RWPE1 (cell line): ENCODE data around the gene CACYBP.

Experiments
- CTCF ChIA-PET: fragments of 350-600 bp; sonication (Branson Sonifier 250); formaldehyde crosslinking; extraction: SDS; loops from one replicate; lab custom pipeline; 2021; lab: Yijun Ruan, JAX
- POLR2A ChIA-PET: fragments of 400-600 bp; formaldehyde crosslinking; extraction: SDS; loops from one replicate; lab custom pipeline; 2020; ENCODE audit warnings: antibody characterized with exemption; ENCODE audit not compliant: low non-redundant PET; lab: Yijun Ruan, JAX
- DNase-seq: peaks from one replicate; pipeline ENCODE4 v3.0.0; 2012; ENCODE audit warnings: low spot score
- H3K27ac ChIP-seq: fragments of 450-650 bp; 2 replicates; pipeline ENCODE4 v1.5.1; 2017
- CTCF ChIP-seq: fragments of 450-650 bp; conservative IDR thresholded peaks from 2 replicates; pipeline ENCODE4 v1.5.1; 2017; ENCODE audit warnings: low read depth, mild to moderate bottlenecking

The CACYBP gene

GRCh38 chr1:174964972-174965361, 34.8 kb upstream of the CACYBP start:
- TF ChIP-seq CTCF, result no peak
- ChIA-PET CTCF (no interaction called here), POLR2A (interaction anchor here (0.8 kb wide), 1 partner anchor 48 kb away, joined by 4 read pairs; no protein-coding TSS in a partner anchor)
- no peak for DNase-seq
- H3K27ac ChIP-seq, result no peak overlapping the region

- CTCF ChIA-PET, result interaction anchor here (0.6 to 1.2 kb wide), 2 partner anchors 18 to 149 kb away, joined by 3 read pairs; no protein-coding TSS in a partner anchor
- DNase-seq, result no peak
- TF ChIP-seq CTCF, result no peak
- POLR2A ChIA-PET, result interaction anchor here (0.8 kb wide), 1 partner anchor 47 kb away, joined by 4 read pairs; no protein-coding TSS in a partner anchor
- no peak overlapping the region for H3K27ac ChIP-seq
Observed at GRCh38 chr1:174965362-174966007, 34.3 kb upstream of the CACYBP start.

DNA sequence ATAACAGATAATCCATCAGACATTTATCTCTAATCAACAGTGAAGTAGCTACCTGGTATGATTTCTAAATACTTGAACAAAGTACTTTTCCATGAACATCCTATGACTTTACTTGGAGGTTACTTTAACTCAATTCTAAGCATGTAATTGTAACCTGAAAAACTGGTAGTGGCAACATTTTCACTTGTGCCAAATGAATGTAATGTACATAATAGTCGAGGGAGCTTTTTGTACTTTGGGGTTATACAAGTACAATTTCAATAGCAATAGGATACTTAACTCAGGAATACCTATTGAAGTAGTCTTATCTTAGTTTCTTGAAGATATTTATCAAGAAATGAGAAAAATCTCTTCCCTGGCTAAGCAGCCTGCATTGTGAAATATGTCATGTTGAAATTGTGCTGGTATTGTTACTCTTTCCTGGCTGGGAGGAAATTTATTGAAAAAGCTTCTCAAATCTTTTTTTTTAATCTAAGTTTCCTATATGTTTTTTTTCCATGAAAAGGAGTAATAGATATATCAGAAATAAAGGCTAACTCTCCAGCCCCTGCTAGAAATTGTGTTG, 33.7 kb upstream of the CACYBP start:
- DNase-seq, result no peak
- POLR2A ChIA-PET, result interaction anchor here (0.8 kb wide), 1 partner anchor 47 kb away, joined by 4 read pairs; no protein-coding TSS in a partner anchor
- no peak overlapping the region for H3K27ac ChIP-seq
- CTCF ChIA-PET, result interaction anchor here (0.6 to 1.2 kb wide), 2 partner anchors 17 to 150 kb away, joined by 3 read pairs; no protein-coding TSS in a partner anchor
- TF ChIP-seq CTCF, result no peak

GRCh38 chr1:174967845-174968705, 31.7 kb upstream of the CACYBP start:
- ChIA-PET POLR2A (no interaction called here), CTCF (no interaction called here)
- no peak for TF ChIP-seq CTCF
- no peak overlapping the region for H3K27ac ChIP-seq
- no peak for DNase-seq

DNA sequence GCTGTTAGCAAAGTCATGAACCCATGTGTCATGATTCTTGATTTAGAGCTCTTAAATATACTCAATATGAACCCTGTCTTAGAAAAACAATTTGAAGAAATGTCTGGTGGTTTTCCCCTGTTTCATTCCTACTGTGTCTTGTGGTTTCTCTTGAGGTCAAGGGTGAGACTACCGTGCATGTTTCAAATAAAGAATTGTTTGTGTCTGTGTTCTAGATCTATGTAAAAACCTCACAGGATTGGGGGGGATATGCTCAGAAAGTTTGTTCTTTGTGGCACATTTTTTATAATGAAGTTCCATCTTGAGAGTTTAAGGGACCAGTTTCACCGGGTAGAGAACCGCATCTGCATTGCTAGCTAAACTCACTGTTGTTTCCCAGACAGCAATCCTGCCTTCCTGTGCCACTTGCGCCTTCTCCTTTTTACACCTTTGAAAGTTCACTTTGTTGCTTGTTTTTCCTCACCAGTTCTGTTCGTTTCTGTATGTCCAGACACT, 30.9 kb upstream of the CACYBP start:
- no peak for TF ChIP-seq CTCF
- ChIA-PET POLR2A (no interaction called here), CTCF (no interaction called here)
- H3K27ac ChIP-seq, result no peak overlapping the region
- DNase-seq, result no peak

GRCh38 chr1:174969977-174970376, 29.8 kb upstream of the CACYBP start:
- ChIA-PET POLR2A (no interaction called here), CTCF (interaction anchor here (0.6 kb wide), 1 partner anchor 170 kb away, joined by 4 read pairs; no protein-coding TSS in a partner anchor)

More at GRCh38 chr1:174969977-174970376, 29.8 kb upstream of the CACYBP start:
- H3K27ac ChIP-seq, result no peak overlapping the region
- no peak for DNase-seq
- TF ChIP-seq CTCF, result no peak
